A375 (cell line): ENCODE data around the gene ZFP42. TPM values are rescaled to one million over a fixed set of nuclear protein-coding genes. Genes with fewer than 3 reads are reported as not detected.

Source experiments
- total RNA-seq: library from RNA; depleted of rRNA; stranded (reverse); fragments of >200 nt; shearing (Covaris generic); gene quantifications from 2 replicates; pipeline ENCODE4 v1.2.3, GENCODE V29; 2014; rRNA removed

ZFP42 gene
- total RNA-seq = 12.5 and 13.7 TPM in 2 replicates

DNA sequence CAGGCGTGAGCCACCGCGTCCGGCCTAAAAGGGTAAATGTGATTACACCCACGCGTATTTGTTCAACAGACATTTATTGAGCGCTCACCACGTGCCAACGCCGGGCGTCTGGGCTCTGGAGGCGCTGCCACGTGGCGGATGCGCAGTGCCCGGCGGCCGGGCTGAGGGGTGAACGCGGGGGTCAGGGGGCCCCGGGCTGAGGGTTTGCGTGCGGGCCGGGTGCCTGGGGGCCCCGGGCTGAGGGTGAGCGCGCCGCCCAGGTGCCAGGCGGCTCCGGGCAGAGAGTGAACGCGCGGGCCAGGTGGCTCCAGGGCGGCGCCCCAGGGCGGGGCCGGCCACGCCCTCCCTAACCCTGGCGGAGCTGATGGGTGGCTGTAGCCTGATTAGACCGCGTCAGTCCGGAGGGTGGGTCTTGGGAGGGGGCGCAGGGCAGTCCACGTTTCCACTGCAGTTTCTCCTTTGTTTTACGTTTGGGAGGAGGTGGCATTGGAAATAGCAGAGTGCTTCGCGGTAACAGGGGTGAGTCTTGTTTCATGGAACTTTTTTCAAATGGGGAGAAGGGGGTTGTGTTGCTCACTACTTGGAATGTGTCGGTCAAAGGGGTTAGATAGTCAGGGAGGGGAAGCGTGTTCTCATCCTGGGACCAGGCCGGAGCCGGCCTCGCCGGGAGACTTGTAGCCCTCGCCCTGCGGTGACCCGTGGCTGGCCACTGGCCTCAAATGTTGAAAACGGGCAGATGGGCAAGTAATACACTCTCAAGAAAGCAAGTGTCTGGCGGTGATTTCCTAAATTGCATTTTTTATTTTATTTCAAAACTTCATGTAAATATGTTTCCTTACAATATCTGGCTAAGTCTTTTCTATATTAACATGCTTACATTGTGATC lies at the start of gene ZFP42:
Gene ZFP42, plus strand, starts transcription at position 450 of the 886 bp plus-strand sequence. CDS start 7,037 bp downstream, outside the sequence.

Other genes starting within 250 kb of the ZFP42 start
- gene TRIML2, start 113.8 kb downstream of the ZFP42 start, total RNA-seq = 2.1 and 4.0 TPM in 2 replicates
- gene TRIML1, start 143.7 kb downstream of the ZFP42 start, total RNA-seq = not detected in 2 replicates